Measurements from ENCODE around the gene HSD17B2.

HSD17B2 gene, protein sequence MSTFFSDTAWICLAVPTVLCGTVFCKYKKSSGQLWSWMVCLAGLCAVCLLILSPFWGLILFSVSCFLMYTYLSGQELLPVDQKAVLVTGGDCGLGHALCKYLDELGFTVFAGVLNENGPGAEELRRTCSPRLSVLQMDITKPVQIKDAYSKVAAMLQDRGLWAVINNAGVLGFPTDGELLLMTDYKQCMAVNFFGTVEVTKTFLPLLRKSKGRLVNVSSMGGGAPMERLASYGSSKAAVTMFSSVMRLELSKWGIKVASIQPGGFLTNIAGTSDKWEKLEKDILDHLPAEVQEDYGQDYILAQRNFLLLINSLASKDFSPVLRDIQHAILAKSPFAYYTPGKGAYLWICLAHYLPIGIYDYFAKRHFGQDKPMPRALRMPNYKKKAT

DNA sequence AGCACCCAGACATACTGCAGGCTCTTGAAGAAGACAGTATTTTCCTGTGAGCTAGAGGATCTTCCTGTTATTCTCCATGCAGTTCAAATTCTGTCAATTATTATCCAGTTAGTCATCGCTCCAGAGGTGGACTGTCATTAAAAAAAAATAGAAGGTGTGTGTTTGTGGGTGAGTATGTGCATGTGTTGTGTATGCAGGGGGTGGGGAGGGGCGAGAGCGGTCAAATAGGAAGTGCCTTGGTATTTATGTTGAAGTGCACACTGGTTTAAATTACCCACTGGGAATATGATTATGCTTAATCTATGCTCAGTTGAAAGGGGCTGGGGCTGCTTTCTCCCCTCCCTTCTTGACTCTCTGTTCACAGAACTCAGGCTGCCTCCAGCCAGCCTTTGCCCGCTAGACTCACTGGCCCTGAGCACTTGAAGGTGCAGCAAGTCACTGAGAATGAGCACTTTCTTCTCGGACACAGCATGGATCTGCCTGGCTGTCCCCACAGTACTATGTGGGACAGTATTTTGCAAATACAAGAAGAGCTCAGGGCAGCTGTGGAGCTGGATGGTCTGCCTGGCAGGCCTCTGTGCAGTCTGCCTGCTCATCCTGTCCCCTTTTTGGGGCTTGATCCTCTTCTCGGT, at the start of gene HSD17B2:
TSS of gene HSD17B2 (plus strand) at position 273 of the 632 bp plus-strand sequence. CDS start at position 445, 172 bp downstream.
- H3K27ac ChIP-seq = no peak within 1 kb of the TSS
- TF ChIP-seq ZFX (IDR thresholded peaks at IDR 0.05; ENCODE audit: borderline replicate concordance) = no peak
- no peak for TF ChIP-seq CTCF (IDR thresholded peaks at IDR 0.05)

- TF ChIP-seq ZFX (IDR thresholded peaks at IDR 0.05; ENCODE audit: borderline replicate concordance) = no peak
- no peak overlapping the region for H3K27ac ChIP-seq
These were observed 47.9 kb upstream of the HSD17B2 start for GRCh38 chr16:81987121-81987520.

GRCh38 chr16:81987706-81988105, 47.3 kb upstream of the HSD17B2 start:
- TF ChIP-seq ZFX (IDR thresholded peaks at IDR 0.05; ENCODE audit: borderline replicate concordance) = no peak
- TF ChIP-seq CTCF (IDR thresholded peaks at IDR 0.05) = no peak
- H3K27ac ChIP-seq = no peak overlapping the region

GRCh38 chr16:81992859-81993258, 42.2 kb upstream of the HSD17B2 start:
- no peak overlapping the region for H3K27ac ChIP-seq
- TF ChIP-seq CTCF (IDR thresholded peaks at IDR 0.05) = no peak

DNA sequence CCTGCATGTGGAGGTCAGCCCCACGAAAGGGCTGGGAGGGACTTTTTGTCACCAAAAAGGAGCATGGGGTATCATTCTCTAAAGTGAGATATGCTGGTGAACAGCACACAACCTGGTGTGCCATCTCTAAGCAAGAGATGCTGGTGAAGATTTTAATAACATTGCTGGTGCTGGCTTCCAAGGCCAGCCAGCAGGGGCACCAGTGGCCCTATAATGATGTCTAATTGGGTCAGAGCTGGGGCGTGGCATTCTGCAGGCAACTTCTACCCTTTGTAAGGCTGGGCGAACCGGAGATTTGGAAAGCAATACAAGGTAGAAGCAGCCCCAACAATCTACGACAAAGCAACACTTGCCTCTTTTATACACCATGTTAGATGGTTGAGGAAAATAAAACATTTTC, 40.6 kb upstream of the HSD17B2 start:
- TF ChIP-seq ZFX (IDR thresholded peaks at IDR 0.05; ENCODE audit: borderline replicate concordance) (no peak), CTCF (IDR thresholded peaks at IDR 0.05) (peak; percentile 61)
- H3K27ac ChIP-seq = no peak overlapping the region

DNA sequence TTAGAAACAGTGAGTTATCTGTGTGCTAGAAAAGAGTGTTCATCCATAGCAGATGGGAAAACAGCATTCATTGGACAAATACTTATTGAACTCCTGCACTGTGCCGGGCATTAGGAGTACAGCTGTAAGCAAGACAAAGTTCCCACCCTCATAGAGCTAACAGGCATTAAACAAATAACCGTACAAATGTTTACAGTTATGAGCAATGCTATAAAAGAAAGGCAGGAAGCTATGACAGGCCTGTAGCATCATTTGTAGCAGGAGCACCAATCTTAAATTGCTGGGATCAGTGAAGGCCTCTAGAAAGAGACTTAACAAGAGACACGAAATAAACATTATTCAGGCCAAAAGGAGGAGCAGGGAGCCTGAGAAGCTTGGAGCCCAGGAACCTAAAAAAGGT, 39.4 kb upstream of the HSD17B2 start:
- TF ChIP-seq CTCF (IDR thresholded peaks at IDR 0.05) (no peak), ZFX (IDR thresholded peaks at IDR 0.05; ENCODE audit: borderline replicate concordance) (no peak)
- no peak overlapping the region for H3K27ac ChIP-seq

GRCh38 chr16:81996664-81997509, 38.2 kb upstream of the HSD17B2 start:
- peak; percentile 23; the same call in 1 of the 2 replicates for TF ChIP-seq CTCF (IDR thresholded peaks at IDR 0.05)
- no peak for TF ChIP-seq ZFX (IDR thresholded peaks at IDR 0.05; ENCODE audit: borderline replicate concordance)
- H3K27ac ChIP-seq = no peak overlapping the region

All from 22Rv1 (cell line).